Fibroblast of skin of left biceps (primary cell): ENCODE data around the gene ZNF644.
"Not testable (repeated sequence)": the region's sequence is repeated elsewhere in the genome, so short reads cannot be mapped to it uniquely, and the experiment has no call there.

Experiments used
- DNase-seq, 2 experiments: peaks; one replicate each; pipeline ENCODE4 v3.0.0-alpha.2; 2013; ENCODE audit warnings: low read depth in 2 of 2

Gene ZNF644

GRCh38 chr1:91021686-91022517, at the start of gene ZNF644:
ZNF644 (minus strand) TSS chr1:91022035; CDS start chr1:90982353, 39,682 bp downstream.
- peak; percentile 74 to 77 for DNase-seq

DNA sequence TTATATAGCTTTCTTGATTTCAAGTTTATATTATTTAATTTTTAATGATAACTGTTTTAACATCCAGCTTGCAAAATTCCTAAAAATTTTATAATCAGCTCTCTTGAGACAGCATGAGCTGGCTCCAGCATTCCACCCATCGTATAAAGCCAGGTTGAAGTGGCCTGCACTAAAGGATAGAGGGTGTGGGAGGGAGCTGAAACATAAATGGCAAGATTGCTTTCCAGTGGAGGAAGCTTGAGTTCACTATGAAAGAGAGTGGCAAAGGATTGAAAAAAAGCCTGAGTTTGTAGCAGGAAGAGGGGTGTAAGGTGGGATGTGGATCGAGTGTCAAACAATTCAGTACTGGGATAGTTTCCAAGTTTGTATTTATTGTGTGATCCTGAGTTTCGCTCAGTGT, 48.5 kb upstream of the ZNF644 start:
- DNase-seq, result no peak

DNA sequence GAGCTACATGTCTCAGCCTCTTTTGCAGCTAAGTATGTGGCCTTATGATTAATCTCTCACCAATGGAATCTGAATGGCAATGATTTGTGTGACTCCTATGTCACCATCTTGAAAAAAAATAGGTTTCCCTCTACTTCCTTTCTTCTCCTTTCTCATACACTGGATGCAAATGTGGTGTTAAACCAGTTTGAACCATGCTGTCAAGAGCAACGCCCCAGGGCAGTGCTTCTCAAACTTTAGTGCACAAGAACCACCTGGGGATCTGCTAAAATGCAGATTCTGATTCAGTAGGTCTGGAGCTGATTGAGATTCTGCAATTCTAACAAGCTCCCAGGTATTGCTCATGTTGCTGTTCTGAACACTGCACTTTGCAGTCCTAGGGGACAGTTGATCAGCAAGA, 44.7 kb upstream of the ZNF644 start:
- no peak for DNase-seq

DNA sequence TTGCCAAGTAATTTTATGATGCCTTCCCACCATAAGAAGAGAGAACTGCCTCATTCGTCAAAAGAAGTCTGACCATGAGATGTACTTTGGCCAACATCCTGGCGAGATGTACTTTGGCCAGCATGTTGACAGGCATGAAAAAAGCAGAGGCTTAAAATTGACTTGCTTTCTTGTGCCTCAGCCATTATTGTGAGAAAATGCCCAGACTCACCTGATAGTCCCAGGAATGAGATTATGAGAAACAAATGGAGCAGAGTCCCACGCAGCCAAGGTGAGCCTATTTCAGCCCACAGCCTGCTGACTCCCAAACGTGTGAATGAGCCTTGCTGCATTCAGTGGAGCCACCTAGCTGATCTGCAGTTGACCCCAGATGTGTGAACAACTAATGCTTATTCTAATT, 43.5 kb upstream of the ZNF644 start:
- DNase-seq, result no peak

- not testable (repeated sequence) for DNase-seq
Observed at GRCh38 chr1:91063403-91063802, 41.6 kb upstream of the ZNF644 start.

DNA sequence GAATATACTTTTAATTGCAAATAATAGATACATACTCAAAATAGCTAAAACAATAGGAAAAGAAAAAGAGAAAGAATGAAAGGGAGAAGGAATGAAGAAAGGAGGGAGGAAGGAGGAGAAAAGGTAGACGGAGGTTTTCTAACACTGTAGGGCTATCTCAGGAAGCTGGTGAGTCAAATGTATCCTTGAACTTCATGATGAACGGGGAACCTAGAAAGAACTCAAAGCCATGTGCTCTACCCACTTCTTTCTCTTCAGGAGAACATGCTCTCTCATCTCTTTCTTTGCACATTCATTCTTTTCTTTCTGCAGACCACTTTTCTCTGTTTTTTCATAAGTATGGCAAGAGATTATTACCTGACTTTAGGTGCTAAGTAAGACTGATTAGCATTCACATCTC, 37.3 kb upstream of the ZNF644 start:
- DNase-seq, result no peak

DNA sequence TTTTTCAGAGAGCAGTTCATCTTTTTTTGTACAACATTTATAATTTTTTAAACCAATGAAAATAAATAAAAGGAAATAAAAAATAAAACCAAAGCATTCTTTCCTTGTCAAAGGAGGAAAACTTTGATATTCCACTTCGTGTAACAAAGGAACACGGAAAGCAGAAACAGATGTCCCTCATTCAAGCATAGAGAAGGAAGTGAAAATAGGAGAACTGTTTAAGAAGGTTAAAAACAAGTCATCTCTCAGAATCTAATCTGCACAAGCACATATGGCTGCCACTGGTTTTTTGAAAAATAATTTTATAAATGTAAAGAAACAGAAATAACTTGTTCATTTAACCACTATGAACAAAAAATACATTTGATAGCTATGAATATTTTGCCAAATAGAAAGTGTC, 35.9 kb upstream of the ZNF644 start:
- no peak for DNase-seq

DNA sequence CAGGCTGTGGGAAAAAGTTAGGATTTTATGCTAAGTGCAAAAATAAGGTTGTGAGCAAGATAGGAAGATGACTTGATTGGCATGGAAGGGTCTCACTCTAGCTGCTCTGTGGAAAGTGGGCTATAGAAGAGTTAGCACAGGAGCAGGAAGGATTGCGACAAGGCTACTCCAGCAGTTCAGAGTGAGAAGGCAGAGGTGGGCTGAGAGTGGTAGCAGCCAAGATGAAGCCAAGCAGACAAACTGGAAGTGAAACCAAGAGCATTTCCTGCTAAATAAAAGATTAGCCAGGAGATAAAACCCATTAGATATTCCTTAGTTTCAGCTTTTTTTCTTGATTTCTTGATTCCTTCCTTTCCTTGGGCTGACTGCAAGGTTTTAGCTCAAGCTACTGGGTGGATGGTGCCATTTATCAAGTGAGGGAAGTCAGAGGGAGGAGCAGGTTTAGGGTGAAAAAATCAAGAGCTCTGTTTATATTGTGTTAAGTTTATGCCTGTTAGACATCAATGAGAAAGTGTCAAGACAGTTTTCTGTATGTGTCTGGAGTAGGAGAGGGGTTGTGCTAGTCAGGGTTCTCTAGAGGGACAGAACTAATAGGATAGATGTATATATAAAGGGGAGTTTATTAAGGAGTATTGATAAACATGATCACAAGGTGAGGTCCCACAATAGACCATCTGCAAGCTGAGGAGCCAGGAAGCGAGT, 33.1 kb upstream of the ZNF644 start:
- DNase-seq, result no peak

DNA sequence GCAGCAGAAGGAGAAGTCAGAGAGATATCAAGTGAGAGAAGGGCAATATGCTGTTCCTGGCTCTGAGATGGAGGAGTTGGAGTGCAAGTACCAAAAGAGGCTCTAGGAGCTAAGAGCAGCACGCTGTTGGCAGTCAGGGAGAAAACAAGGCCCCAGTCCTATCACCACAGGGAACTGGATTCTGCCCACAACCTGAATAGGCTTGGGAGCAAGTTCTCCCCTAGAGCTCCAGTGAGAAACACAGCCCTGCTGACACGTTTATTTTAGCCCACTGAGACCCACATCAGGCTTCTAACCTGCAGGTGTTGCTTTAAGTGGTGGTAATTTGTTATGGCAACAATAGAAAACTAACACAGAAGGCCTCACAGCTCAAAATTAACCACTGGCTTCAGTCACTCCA, 31.8 kb upstream of the ZNF644 start:
- no peak for DNase-seq

- not testable (repeated sequence) for DNase-seq
Observed at GRCh38 chr1:91049551-91049950, 27.7 kb upstream of the ZNF644 start.

DNA sequence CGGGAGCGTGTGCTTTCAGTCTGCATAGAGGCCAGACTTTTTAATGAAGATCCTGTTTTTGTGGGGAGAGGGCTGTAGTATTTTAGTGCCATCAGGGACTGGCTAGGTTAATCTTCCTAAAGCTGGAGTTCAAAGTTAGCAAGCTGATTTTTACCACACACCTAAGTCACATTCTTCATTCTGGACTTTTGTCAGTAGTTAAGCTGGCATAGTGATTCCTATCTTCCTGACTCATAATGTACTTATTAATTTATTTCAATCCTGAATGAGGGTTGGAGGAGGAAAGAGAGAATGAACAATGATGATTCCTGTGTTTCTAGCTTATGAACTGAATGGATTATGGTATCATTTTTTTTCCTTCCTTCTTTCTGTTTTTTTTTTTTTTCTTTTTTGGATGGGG, 24.9 kb upstream of the ZNF644 start:
- DNase-seq, result no peak

DNA sequence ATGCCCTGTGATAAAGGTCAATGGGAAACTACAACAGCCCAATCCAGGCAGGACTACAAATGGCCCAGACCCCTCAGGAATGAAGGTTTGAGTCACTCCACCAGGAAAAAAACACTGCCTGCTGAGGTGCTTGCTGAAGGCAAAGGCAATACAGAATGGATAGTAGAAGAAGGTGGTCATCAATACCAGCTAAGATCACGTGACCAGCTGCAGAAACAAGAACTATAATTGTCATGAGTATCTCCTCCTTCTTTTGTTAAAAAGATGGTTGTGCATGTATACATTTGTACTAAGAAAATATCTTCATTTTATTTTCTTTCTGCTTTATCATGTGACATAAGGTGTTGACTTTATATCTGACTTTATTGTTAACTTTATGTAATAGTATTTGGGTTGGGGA, 23.4 kb upstream of the ZNF644 start:
- DNase-seq, result no peak

GRCh38 chr1:91044776-91045175, 22.9 kb upstream of the ZNF644 start:
- DNase-seq, result not testable (repeated sequence)

- DNase-seq, result not testable (repeated sequence)
Observed at GRCh38 chr1:91042372-91042771, 20.5 kb upstream of the ZNF644 start.

DNA sequence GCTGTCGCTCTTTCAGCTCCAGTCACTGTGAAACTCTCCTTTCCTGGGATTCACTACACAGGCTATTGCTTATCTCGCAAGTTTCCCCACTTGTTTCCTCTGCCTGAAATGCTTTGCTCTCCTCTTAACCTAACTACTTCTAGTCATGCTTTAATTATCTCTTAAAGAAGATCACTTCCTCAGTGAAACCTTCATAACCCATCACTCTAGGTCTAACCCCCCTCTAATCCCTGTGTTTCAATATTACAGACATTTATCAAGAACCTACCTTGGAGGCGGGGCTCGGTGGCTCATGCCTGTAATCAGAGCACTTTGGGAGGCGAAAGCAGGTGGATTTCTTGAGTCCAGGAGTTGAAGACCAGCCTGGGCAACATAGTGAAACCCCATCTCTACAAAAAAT, 16.7 kb upstream of the ZNF644 start:
- no peak for DNase-seq

GRCh38 chr1:91036894-91037829, 15.3 kb upstream of the ZNF644 start:
- DNase-seq, result no peak

DNA sequence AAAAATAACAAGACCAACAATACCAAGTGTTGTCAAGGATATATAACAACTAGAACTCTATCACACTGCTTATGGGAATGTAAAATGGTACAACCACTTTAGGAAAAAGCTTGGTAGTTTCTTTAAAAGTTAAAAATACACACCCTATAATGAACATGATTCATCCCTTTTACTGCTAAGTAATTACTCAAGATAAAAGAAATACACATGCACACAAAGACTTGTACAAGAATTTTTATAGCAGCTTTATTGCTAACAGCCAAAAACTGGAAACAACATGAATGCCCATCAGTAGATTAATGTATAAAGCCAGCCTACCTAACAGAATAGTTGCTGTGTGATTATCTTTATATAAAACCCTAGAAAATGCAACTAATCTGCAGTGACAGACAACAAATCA, 10.5 kb upstream of the ZNF644 start:
- DNase-seq, result no peak

DNA sequence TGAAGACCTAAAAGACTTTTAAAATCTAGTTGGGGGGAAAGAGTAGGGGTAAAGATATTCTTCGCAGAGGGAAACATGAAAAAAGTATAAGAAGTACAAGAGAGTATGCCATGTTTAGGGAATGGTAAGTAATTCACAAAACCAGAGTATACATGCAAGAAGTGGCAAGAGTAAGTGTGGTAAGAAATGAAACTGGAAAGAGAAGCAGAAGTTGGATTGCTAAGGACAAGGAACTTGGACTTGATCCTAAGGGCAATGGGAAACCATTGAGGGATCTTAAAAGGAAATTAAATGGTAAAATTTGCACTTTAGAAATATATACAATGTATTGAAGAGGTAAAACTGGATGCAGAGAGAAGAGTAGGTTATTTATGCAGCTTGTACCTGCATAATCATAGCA, 9.2 kb upstream of the ZNF644 start:
- DNase-seq, result no peak

DNA sequence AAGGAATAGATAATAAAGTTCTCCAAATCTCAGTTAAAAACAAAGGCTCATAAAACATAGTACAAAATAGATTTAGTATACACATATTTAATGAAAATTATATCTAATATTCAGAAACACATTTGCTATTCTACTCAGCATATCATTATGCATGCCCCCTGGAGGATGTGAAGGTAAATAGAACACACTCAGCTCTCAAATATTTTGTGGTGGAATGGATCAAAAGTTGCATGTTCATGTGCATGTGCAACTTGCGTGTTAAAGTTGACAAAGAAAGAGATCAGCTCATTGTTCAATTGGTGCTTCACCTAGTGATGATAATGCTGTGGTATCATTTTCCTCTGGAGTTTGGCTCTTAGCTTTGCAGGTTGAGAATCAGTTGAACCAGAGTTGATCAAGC, 4.9 kb upstream of the ZNF644 start:
- no peak for DNase-seq

DNA sequence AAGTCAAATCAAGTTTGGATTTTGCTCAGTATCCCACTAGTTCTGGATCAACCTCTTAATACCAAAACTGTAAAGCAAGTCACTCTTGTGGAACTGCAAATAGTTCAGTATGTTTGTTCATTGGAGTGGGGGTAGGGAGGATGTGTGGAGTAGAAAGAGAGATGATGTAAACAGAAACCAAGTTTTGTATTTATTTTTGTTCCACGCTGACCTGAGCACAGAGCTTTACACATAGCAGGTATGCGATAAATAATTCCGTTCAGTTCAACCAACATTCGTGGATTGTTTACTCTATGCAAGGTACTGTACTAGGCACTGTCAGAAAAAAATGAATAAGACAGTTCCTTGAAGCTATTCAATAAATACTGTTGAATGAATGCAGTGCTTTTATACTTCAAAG, 4.5 kb upstream of the ZNF644 start:
- DNase-seq, result no peak

GRCh38 chr1:91024481-91025119, 2.8 kb upstream of the ZNF644 start:
- no peak for DNase-seq

- DNase-seq, result no peak
Observed at GRCh38 chr1:91022518-91022929, 689 bp upstream of the ZNF644 start.
